Measurements from ENCODE around the gene DIS3L2. TPM values are rescaled to one million over a fixed set of nuclear protein-coding genes. Genes with fewer than 3 reads are reported as not detected.
A peak's percentile ranks its signal among the peaks of the same experiment; 100 is the strongest.

Gene DIS3L2
- total and polyA plus RNA-seq, 2 of the 8 experiments (the other 6 are each of a cell fraction or from before 2014, with no cell fraction given) = 11.5 to 21.6 TPM

GRCh38 chr2:231932985-231933915 lies 28.3 kb upstream of the DIS3L2 start:
- Histone ChIP-seq H3K23me2 (ENCODE audit: low read depth, low read length) (no peaks in the 10 kb centered on the region), H2BK20ac (ENCODE audit: low read length) (no peak overlapping the region), H4K20me1 (replicated peaks in 1 of 2; ENCODE audit: control insufficient read depth in 1 of 2, insufficient read depth in 2 of 2, low read length in 2 of 2) (no peaks in the 10 kb centered on the region), H2BK5ac (ENCODE audit: low read depth, low read length) (no peak overlapping the region), H3K23ac (ENCODE audit: insufficient read length) (no peak overlapping the region), H3K79me2 (ENCODE audit: control insufficient read depth in 1 of 2, insufficient read depth in 2 of 2, low read length in 2 of 2) (no peaks in the 10 kb centered on the region), H4K8ac (ENCODE audit: extremely low read depth, insufficient read depth, low read length) (peak overlapping the region; percentile 14; the same call in 1 of the 2 replicates), H2BK15ac (ENCODE audit: low read length) (no peak overlapping the region), H3K36me3 (ENCODE audit: control insufficient read depth in 2 of 4, insufficient read depth in 4 of 4, low read length in 3 of 4) (no peaks in the 10 kb centered on the region), H3K4me2 (ENCODE audit: insufficient read depth in 1 of 2, low read depth in 2 of 2, low read length in 2 of 2) (no peak overlapping the region), H3K27ac (ENCODE audit: low read depth, low read length) (no peak overlapping the region), H3K18ac (ENCODE audit: extremely low read depth, low read length) (no peak overlapping the region), H3K9ac (replicated peaks in 1 of 4; ENCODE audit: extremely low read depth in 1 of 4, low read depth in 3 of 4, low read length in 3 of 4) (no peak overlapping the region), H3K79me1 (ENCODE audit: low read depth, low read length) (no peaks in the 10 kb centered on the region), H2BK12ac (ENCODE audit: low read depth, low read length) (no peak overlapping the region), H3K4me1 (replicated peaks in 1 of 4; ENCODE audit: control insufficient read depth in 3 of 4, insufficient read depth in 4 of 4, low read length in 3 of 4) (peaks cover 0 to 2% (median 0%) of the 10 kb centered on the region in 4 experiments; a peak in 2 of 7 replicates), H3K4ac (replicated peaks; ENCODE audit: insufficient read length, low read depth, low read length) (no peak overlapping the region), H4K5ac (ENCODE audit: insufficient read length, low read depth, low read length) (no peak overlapping the region), H3K56ac (replicated peaks; ENCODE audit: insufficient read length, low read depth, low read length) (no peak overlapping the region), H4K91ac (replicated peaks; ENCODE audit: insufficient read length, low read length) (no peak overlapping the region), H3K9me3 (ENCODE audit: insufficient read depth in 2 of 2, low read depth in 1 of 2, low read length in 1 of 2) (no peaks in the 10 kb centered on the region), H3K14ac (ENCODE audit: insufficient read length) (no peak overlapping the region), H2AK5ac (ENCODE audit: low read depth, low read length) (no peak overlapping the region), H3K4me3 (ENCODE audit: extremely low read depth in 1 of 4, insufficient read depth in 2 of 4, low read depth in 3 of 4, low read length in 4 of 4) (no peak overlapping the region), H2BK120ac (replicated peaks; ENCODE audit: low read depth, low read length) (no peak overlapping the region), H3K27me3 (replicated peaks in 1 of 4; ENCODE audit: control insufficient read depth in 3 of 4, extremely low read depth in 1 of 4, insufficient read depth in 3 of 4, low read length in 3 of 4) (peaks cover 0 to 11% (median 4%) of the 10 kb centered on the region in 4 experiments; a peak in 5 of 7 replicates), H2AFZ (ENCODE audit: low read length) (no peak overlapping the region)
- ChIA-PET POLR2A (ENCODE audit: partially characterized antibody) (no interaction called here), CTCF (ENCODE audit: partially characterized antibody) (interaction anchor here (0.6 to 3.6 kb wide), 10 partner anchors 8 to 497 kb away, joined by 3 to 17 read pairs (median 4); no protein-coding TSS in a partner anchor)
- TF ChIP-seq SIN3A (conservative IDR thresholded peaks at IDR 0.05 in 1 of 2, IDR thresholded peaks at IDR 0.05 in 1 of 2; ENCODE audit: low read depth in 1 of 2, low read length in 2 of 2) = no peak
- TF ChIP-seq CTCF (IDR thresholded peaks at IDR 0.05; ENCODE audit: control extremely low read depth in 1 of 3, insufficient read depth in 1 of 3, low read depth in 1 of 3, low read length in 3 of 3) = peak in 1 of 3 experiments; percentile 11; a peak in 1 of 4 replicates
- no peak for TF ChIP-seq GTF2F1 (IDR thresholded peaks at IDR 0.05; ENCODE audit: borderline replicate concordance, low read depth, low read length)
- WGBS, 2 experiments (ENCODE audit: extremely low coverage in 1 of 2, insufficient coverage in 1 of 2, insufficient read length in 1 of 2, insufficient replicate concordance in 2 of 2, low coverage in 1 of 2, low lambda C conversion rate in 2 of 2, missing lambda C conversion rate in 1 of 2) = 89% methylated on average over 15 of the region's 15 CpGs; no CpG with 5 or more reads in 1 of the 2 experiments
- DNase-seq (ENCODE audit: low read depth in 1 of 2, low spot score in 2 of 2) = peak in 1 of 2 experiments; percentile 42
- FAIRE-seq = no peak

All from H1 (cell line).